DND-41 (cell line): ENCODE measurements around the gene BIRC5.

Source experiments
- ATAC-seq: fragments of 200-7000 bp; cut with Tn5 transposase; 3 replicates; pipeline ENCODE4 v1.9.1; 2021; ENCODE audit warnings: low read depth; ENCODE audit not compliant: insufficient read depth
- DNase-seq: peaks from one replicate; pipeline ENCODE4 v3.0.0-alpha.2; 2020
- H2AFZ ChIP-seq: 2 replicates; pipeline ENCODE4 v1.6.0; 2012; ENCODE audit warnings: low read depth, low read length
- H3K27ac ChIP-seq: 2 replicates; pipeline ENCODE4 v1.5.1; 2012; ENCODE audit warnings: low read length, inconsistent platforms
- H3K27me3 ChIP-seq: fragments of 200-600 bp; sonication (generic); 2 replicates; pipeline ENCODE4 v1.6.0; 2012; ENCODE audit warnings: low read length, mild to moderate bottlenecking, inconsistent platforms; ENCODE audit not compliant: insufficient read depth, poor library complexity
- H3K36me3 ChIP-seq: 2 replicates; pipeline ENCODE4 v1.5.1; 2012; ENCODE audit warnings: low read length, inconsistent platforms; ENCODE audit not compliant: insufficient read depth
- H3K4me1 ChIP-seq: 2 replicates; pipeline ENCODE4 v1.5.1; 2012; ENCODE audit warnings: mild to moderate bottlenecking, low read length; ENCODE audit not compliant: insufficient read depth
- H3K4me2 ChIP-seq: 2 replicates; pipeline ENCODE4 v1.6.0; 2012; ENCODE audit warnings: mild to moderate bottlenecking, moderate library complexity, low read length, inconsistent platforms; ENCODE audit not compliant: insufficient read depth
- H3K4me3 ChIP-seq, 2 experiments: fragments of 200-600 bp in 1 of 2; shearing (Covaris generic) in 1 of 2; 2 replicates each; pipeline ENCODE4 v1.5.1; 2012 to 2016; ENCODE audit warnings: inconsistent platforms in 2 of 2, low read length in 2 of 2, mild to moderate bottlenecking in 2 of 2, low read depth in 1 of 2, moderate library complexity in 1 of 2
- H3K79me2 ChIP-seq: 2 replicates; pipeline ENCODE4 v1.6.0; 2012; ENCODE audit warnings: low read length, inconsistent platforms; ENCODE audit not compliant: insufficient read depth
- H3K9ac ChIP-seq: 2 replicates; pipeline ENCODE4 v1.6.0; 2012; ENCODE audit warnings: low read depth, mild to moderate bottlenecking, inconsistent platforms, low read length, moderate library complexity
- H3K9me3 ChIP-seq: 2 replicates; pipeline ENCODE4 v1.5.1; 2012; ENCODE audit warnings: low read length, moderate library complexity, mild to moderate bottlenecking, inconsistent platforms; ENCODE audit not compliant: insufficient read depth, severe bottlenecking
- H4K20me1 ChIP-seq: 2 replicates; pipeline ENCODE4 v1.6.0; 2012; ENCODE audit warnings: low read length; ENCODE audit not compliant: insufficient read depth
- CTCF ChIP-seq: IDR thresholded peaks from 2 replicates; pipeline ENCODE4 v1.5.1; 2012; ENCODE audit warnings: borderline replicate concordance, low read length, moderate library complexity, mild to moderate bottlenecking; ENCODE audit not compliant: poor library complexity, severe bottlenecking; ENCODE audit errors: extremely low read depth
- EZH2 ChIP-seq: IDR thresholded peaks from 3 replicates; pipeline ENCODE4 v1.6.1; 2012; ENCODE audit warnings: borderline replicate concordance, low read depth, mild to moderate bottlenecking, moderate library complexity, low read length, inconsistent platforms; ENCODE audit not compliant: severe bottlenecking

Gene BIRC5

GRCh38 chr17:78248051-78248914 lies 34.2 kb downstream of the BIRC5 start:
- Histone ChIP-seq H3K27ac (no peak overlapping the region), H3K9me3 (no peaks in the 10 kb centered on the region), H3K4me3 (no peak overlapping the region), H3K36me3 (no peaks in the 10 kb centered on the region), H3K4me2 (no peak overlapping the region), H4K20me1 (no peaks in the 10 kb centered on the region), H2AFZ (no peak overlapping the region), H3K4me1 (peaks cover 31% of the 10 kb centered on the region), H3K79me2 (no peaks in the 10 kb centered on the region), H3K9ac (no peak overlapping the region), H3K27me3 (no peaks in the 10 kb centered on the region)
- DNase-seq (no peak), ATAC-seq (no peak)
- no peak for TF ChIP-seq EZH2
- TF ChIP-seq CTCF = no peak

- no peak overlapping the region for H2AFZ ChIP-seq
- H3K36me3 ChIP-seq = no peaks in the 10 kb centered on the region; the same call in 1 of the 2 replicates
- H3K9ac ChIP-seq = no peak overlapping the region
- no peak overlapping the region for H3K27ac ChIP-seq
- peaks cover 4% of the 10 kb centered on the region for H3K79me2 ChIP-seq
- H4K20me1 ChIP-seq = no peaks in the 10 kb centered on the region
- H3K27me3 ChIP-seq = no peaks in the 10 kb centered on the region
- TF ChIP-seq EZH2 (no peak), CTCF (no peak)
- H3K9me3 ChIP-seq = no peaks in the 10 kb centered on the region
- no peak for ATAC-seq
- no peak overlapping the region for H3K4me3 ChIP-seq
- H3K4me1 ChIP-seq = peaks cover 41% of the 10 kb centered on the region
- no peak for DNase-seq
- H3K4me2 ChIP-seq = no peak overlapping the region
Measured at GRCh38 chr17:78249074-78249817, 35.2 kb downstream of the BIRC5 start.

- H3K79me2 ChIP-seq = peaks cover 4% of the 10 kb centered on the region
- no peak overlapping the region for H3K4me3 ChIP-seq
- H3K36me3 ChIP-seq = no peaks in the 10 kb centered on the region; the same call in 1 of the 2 replicates
- no peaks in the 10 kb centered on the region for H4K20me1 ChIP-seq
- peak overlapping the region; percentile 16; the same call in 1 of the 2 replicates for H3K9ac ChIP-seq
- peaks cover 43% of the 10 kb centered on the region for H3K4me1 ChIP-seq
- no peak for DNase-seq
- H3K27ac ChIP-seq = no peak overlapping the region
- no peaks in the 10 kb centered on the region for H3K27me3 ChIP-seq
- TF ChIP-seq CTCF (no peak), EZH2 (no peak)
- no peak overlapping the region for H2AFZ ChIP-seq
- no peaks in the 10 kb centered on the region for H3K9me3 ChIP-seq
- ATAC-seq = no peak
- peak overlapping the region; percentile 19; the same call in 1 of the 2 replicates for H3K4me2 ChIP-seq
Measured at GRCh38 chr17:78249818-78250806, 36.1 kb downstream of the BIRC5 start.
